Measurements from ENCODE around the gene GPR32.
"Not testable (repeated sequence)": the region's sequence is repeated elsewhere in the genome, so short reads cannot be mapped to it uniquely, and the experiment has no call there.

GPR32 gene

GRCh38 chr19:50749490-50749889, 20.8 kb upstream of the GPR32 start:
- DNase-seq (ENCODE audit: low spot score) = no peak

GRCh38 chr19:50750010-50750409, 20.3 kb upstream of the GPR32 start:
- no peak for DNase-seq (ENCODE audit: low spot score)

- DNase-seq (ENCODE audit: low spot score) = no peak
Measured at GRCh38 chr19:50753879-50754278, 16.4 kb upstream of the GPR32 start.

GRCh38 chr19:50756244-50756643, 14.0 kb upstream of the GPR32 start:
- not testable (repeated sequence) for DNase-seq (ENCODE audit: low spot score)

GRCh38 chr19:50757624-50758023, 12.6 kb upstream of the GPR32 start:
- DNase-seq (ENCODE audit: low spot score) = not testable (repeated sequence)

- not testable (repeated sequence) for DNase-seq (ENCODE audit: low spot score)
Measured at GRCh38 chr19:50759076-50759475, 11.2 kb upstream of the GPR32 start.

- DNase-seq (ENCODE audit: low spot score) = peak; percentile 76
Measured at GRCh38 chr19:50759886-50760285, 10.4 kb upstream of the GPR32 start.

- not testable (repeated sequence) for DNase-seq (ENCODE audit: low spot score)
Measured at GRCh38 chr19:50761501-50761900, 8.8 kb upstream of the GPR32 start.

- DNase-seq (ENCODE audit: low spot score) = not testable (repeated sequence)
Measured at GRCh38 chr19:50763521-50763920, 6.7 kb upstream of the GPR32 start.

- no peak for DNase-seq (ENCODE audit: low spot score)
Measured at GRCh38 chr19:50764409-50764808, 5.9 kb upstream of the GPR32 start.

GRCh38 chr19:50766746-50767145, 3.5 kb upstream of the GPR32 start:
- DNase-seq (ENCODE audit: low spot score) = not testable (repeated sequence)

GRCh38 chr19:50767263-50767662, 3.0 kb upstream of the GPR32 start:
- DNase-seq (ENCODE audit: low spot score) = not testable (repeated sequence)

GRCh38 chr19:50768277-50768676, 2.0 kb upstream of the GPR32 start:
- DNase-seq (ENCODE audit: low spot score) = no peak

GRCh38 chr19:50770888-50771287, 624 bp downstream of the GPR32 start:
- DNase-seq (ENCODE audit: low spot score) = no peak

GRCh38 chr19:50772476-50772875, 2.2 kb downstream of the GPR32 start:
- peak; percentile 72 for DNase-seq (ENCODE audit: low spot score)

- not testable (repeated sequence) for DNase-seq (ENCODE audit: low spot score)
Measured at GRCh38 chr19:50772912-50773311, 2.6 kb downstream of the GPR32 start.

GRCh38 chr19:50773454-50773853, 3.2 kb downstream of the GPR32 start:
- not testable (repeated sequence) for DNase-seq (ENCODE audit: low spot score)

GRCh38 chr19:50776131-50776530, 5.9 kb downstream of the GPR32 start:
- no peak for DNase-seq (ENCODE audit: low spot score)

- no peak for DNase-seq (ENCODE audit: low spot score)
Measured at GRCh38 chr19:50777261-50777660, 7.0 kb downstream of the GPR32 start.

- no peak for DNase-seq (ENCODE audit: low spot score)
Measured at GRCh38 chr19:50777830-50778303, 7.6 kb downstream of the GPR32 start.

GRCh38 chr19:50778906-50779430, 8.7 kb downstream of the GPR32 start:
- no peak for DNase-seq (ENCODE audit: low spot score)

GRCh38 chr19:50779504-50780457, 9.5 kb downstream of the GPR32 start:
- DNase-seq (ENCODE audit: low spot score) = no peak

- DNase-seq (ENCODE audit: low spot score) = no peak
Measured at GRCh38 chr19:50780753-50781435, 10.6 kb downstream of the GPR32 start.

All from RKO (cell line).